NCI-H748 (cell line): ENCODE measurements around the gene MAT2A.
"Not testable (repeated sequence)": the region's sequence is repeated elsewhere in the genome, so short reads cannot be mapped to it uniquely, and the experiment has no call there.

ENCODE experiments used
- DNase-seq: peaks from one replicate; lab custom pipeline; 2025; ENCODE audit not compliant: unreplicated experiment; lab: John Stamatoyannopoulos, UW

The MAT2A gene

DNA sequence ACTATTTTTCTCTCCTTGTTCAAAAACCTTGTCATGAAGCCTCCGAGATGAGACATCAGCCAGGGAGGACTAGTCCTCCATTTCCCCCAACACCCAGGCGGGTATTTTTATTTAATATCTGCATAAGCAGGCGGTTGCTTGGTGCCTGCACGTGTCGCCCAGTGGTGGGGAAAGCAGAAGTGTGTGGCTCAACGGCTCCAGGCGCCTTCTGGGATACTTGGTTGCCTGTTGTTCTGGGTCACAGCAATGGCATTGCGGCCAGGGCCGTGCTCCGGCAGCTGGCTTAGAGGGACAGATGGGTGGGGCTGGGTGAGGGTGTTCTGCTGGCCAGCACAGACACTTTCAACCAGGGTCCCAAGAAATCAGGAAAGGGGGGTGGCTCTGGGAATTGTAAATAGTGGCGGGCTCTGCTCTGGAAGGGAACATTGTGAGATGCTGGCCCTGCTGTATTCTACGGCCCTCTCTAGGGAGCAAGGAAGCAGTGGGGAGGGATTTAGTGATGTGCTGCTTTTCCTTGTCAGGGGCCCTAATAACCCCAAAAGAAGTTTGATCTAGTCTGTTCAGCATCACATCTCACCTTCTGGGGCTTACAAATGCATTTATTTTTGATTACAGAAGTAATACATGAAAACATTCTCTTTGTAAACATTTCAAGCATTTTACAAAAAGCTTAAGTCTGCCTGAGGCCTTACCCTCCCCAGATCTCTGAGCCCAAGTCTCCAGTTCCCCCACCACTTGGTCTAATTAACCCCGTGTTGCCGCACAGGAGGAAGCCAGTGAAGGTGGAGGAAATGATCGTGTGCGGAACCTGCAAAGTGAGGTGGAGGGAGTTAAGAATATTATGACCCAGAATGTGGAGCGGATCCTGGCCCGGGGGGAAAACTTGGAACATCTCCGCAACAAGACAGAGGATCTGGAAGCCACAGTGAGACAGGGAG lies 39.5 kb downstream of the MAT2A start:
- DNase-seq, result no peak

DNA sequence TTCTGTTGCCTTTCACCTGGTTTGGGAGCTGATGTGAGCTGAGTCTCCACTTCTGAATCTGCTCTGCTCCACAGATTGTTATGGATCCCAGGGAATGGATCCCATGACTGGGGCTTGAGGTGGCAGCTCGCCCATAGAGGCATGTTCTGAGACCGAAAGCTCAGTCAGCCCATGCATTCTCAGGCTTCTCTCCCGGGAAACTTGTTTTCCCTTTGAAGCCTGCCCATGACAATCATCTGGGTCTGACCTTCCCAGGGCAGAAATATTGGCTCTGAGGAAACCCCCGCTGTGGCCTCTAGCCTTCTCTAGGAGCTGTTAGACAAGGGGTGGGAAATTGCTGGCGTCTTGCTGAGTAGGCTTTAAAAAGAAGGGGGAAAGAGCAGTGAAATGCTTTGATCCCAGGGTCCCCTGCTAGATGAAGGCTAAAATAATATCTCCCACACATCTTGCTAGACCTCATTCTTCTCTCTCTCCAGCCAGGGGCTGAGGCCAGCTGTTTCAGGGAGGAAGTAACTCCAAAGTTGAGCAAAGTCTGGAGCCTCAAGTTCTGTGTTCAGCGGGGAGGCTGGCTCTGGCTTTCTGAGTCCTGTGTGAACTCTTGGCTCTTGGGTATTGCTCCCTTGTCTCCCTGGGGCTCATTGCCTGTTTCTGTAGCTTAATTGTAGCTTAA lies 40.4 kb downstream of the MAT2A start:
- no peak for DNase-seq

DNA sequence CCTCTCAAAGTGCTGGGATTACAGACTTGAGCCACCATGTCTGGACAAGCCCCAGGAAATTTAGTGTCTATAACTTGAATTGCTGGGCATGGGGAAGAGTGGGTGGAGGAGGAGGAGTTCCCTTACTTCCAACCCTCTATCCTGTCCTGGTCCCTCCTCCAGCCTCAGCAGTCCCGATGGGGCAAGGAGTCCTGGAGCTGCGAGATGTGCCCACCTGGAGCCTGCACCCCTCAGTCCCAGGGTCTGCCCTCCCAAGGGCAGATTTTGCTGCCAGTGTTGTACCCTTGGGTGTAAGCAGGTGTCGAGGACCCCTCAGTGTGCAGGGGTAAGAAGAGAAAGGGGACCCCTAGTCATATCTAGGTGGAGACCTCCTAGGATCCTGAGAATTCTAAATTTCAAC lies 41.2 kb downstream of the MAT2A start:
- DNase-seq, result no peak

DNA sequence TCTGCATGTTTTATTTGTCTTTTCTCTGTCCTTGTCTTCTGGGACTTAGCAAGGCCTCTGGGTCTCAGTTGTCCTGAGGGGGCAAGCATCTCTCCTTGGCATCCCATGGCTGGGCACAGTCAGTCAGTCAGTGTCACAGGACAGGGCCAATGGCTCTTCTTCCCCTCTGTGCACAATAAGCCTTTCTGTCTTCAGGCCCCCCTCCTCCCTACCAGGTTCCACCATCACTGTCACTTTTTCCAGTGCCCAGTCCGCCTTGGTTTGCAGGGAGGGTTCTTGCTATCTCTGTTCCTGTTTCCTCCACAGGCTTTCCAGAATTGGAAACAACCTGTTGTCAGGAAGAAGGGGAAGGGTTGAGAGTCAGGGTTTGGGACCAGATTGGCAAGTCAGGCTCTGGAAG lies 43.5 kb downstream of the MAT2A start:
- no peak for DNase-seq

DNA sequence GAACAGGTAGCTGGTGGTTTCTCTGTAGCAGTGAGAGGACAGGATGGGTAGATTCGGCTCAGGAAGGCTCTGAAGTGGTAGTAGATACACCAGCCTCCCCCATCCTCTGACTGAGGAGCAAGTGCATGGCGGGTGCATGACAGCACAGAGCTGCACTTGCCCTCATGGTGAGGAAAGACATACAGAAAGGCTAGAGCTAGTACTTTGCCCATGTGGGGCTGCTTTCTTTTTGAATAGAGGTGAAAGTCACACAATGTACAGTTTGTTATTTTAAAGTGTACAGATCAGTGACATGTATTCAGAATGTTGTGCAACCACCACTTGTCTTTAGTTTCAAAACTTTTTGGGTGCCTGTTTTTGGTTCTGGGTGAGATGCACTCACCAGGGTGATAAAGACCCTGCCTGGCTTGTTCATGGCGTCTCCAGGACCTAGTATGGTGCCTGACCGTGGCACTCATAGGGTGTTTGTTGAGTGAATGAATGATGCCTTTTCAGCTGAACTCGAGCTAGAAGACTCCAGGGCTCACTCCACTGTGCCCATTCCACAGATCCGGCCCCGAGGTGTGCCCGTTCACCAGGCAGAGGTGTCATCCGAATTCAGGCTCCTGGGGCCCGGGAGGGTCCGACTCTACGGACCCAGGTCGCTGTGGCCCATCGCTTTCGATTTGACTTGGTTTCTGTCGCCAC lies 44.8 kb downstream of the MAT2A start:
- no peak for DNase-seq

DNA sequence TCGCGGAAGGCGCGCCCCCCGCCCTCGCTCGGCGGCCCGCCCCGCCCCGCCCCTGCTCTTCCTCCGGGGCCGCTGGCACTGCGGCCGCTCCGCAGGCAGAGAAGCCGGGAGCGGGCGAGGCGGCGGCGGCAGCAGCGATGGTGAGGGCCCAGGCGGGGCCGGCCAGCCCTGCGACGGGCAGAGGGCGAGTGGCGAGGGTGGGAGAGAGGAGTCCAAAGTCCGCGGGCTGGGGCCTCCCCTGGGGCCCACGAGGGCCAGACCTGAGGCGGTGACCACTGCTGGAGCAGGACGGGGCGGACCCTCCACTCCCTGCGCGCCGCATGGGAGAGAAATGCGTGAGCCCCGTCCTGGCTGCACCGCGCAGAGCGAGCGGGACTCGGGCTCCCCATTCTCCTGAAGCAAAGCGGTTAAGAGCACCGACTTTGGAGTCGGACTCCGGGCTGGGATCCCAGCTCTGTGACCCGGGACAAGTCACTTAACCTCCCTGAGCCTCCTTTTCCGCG lies 45.4 kb downstream of the MAT2A start, which contains the start of gene VAMP5:
Gene VAMP5, plus strand, starts transcription at position 78 of the 503 bp plus-strand sequence. Its CDS starts 60 bp downstream, at position 138.
- no peak for DNase-seq

DNA sequence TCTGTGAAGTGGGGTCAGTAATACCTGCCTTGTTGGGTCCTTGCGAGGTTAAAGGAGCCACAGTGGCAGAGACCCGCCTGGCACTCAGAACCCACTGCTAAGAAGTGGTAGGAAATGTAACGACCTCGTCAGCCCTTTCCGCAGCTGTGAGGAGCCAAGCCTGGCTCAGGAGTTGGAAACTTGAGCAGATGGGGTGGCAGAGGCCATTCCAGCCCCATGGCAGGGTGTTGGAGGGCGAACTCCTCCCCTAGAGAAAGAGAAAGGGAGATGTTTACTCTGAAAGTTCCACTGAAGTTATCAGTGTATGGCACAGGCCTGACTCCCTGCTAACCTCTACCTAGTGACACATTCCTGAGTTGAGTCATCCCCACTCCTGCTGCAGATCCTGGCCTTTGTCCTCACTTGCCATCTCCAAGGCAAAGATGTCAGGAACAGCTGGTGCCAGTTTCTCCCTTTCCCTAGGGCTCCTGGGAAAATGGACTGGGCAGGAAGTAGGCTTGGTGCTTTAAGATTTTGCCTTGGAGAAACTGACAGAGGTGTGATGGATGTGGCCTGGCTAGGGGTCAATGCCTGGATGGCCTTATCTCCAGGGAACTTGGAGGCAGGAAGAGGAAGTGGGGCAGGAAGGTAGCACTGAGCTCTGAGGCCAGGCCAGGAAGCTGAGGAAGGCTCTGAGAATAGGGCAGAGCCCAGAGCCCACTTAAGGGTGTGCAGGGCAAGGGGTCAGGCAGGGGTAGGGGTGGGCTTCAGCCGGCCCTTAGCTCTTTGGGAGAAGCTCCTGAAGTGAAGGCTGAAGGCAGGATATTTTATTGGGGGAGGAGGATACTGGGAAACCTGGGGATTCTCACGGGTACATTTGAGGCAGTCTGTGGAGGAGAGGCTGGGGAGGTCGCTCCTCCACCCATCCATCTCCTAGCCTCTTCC lies 46.2 kb downstream of the MAT2A start:
- DNase-seq, result no peak

DNA sequence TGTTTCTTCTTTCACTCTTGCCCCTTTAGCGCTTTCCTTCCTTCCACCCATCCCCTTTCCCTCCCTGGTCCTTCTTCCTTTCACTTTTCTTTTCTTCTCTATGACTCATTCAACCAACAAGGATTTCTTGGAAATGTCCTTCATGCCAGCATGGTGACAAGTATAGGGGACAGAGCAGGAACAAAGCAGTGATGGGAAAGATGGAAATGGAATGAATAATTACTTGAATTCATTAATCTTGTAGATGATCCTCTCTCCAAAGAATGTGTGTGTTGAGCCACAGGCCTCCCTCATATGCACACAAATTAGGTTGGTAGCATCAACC lies 46.8 kb downstream of the MAT2A start:
- no peak for DNase-seq

DNA sequence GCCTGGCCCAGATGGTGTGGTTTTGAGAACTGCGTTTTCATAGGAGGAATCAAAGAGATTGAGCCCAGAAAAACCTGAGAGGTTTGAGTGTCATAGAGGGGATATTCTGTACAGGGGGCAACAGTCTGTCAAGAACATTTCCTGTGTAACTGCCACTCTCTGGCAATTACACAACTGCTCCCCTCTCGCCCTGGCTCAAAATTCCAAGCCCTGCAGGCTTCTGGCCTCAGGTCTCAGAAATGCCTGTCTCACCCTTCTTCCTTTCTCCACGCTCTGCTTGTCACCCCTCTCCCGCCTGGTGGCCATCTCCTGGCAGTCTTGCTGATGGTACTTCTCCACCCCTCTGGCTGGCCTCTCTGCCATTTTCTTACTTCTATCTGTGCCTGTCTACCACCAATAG lies 49.3 kb downstream of the MAT2A start:
- no peak for DNase-seq

DNA sequence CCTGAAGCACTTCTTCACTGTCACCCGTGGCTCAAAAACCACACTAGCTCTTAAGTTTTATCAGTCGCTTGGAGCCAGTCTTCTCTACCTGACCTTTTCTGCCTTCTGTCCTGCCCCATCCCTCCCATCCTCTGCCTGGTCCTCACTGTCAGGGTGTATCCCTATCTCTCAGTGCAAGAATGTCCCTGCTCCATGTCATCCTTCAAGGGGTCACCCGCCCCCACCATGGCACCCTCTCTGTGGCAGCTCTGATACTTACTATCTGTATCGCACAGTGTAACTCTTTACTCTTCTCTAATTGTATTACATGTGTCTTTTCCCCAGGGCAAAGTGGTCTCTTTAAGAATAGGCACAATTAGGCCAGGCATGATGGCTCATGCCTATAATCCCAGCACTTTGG lies 49.7 kb downstream of the MAT2A start:
- DNase-seq, result no peak

DNA sequence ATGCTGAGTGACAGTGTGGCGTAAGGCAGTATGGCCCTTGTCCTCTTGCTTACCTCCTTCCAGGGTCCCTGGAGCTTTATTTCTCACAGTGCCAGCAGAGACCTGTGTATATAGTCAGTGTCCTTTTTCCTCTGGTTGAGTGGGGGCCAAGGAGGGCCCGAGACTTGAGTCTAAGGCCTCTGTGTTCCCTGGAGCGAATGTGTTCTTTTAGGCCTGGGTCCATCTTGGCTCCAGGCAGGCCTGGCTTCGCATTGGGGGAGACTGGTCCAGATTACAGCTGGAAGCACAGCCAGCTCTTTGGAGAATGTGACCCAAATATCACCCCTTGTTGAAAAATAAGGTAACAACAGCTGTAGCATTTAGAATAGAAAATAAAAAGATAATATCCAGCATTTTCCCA lies 50.2 kb downstream of the MAT2A start:
- DNase-seq, result no peak

DNA sequence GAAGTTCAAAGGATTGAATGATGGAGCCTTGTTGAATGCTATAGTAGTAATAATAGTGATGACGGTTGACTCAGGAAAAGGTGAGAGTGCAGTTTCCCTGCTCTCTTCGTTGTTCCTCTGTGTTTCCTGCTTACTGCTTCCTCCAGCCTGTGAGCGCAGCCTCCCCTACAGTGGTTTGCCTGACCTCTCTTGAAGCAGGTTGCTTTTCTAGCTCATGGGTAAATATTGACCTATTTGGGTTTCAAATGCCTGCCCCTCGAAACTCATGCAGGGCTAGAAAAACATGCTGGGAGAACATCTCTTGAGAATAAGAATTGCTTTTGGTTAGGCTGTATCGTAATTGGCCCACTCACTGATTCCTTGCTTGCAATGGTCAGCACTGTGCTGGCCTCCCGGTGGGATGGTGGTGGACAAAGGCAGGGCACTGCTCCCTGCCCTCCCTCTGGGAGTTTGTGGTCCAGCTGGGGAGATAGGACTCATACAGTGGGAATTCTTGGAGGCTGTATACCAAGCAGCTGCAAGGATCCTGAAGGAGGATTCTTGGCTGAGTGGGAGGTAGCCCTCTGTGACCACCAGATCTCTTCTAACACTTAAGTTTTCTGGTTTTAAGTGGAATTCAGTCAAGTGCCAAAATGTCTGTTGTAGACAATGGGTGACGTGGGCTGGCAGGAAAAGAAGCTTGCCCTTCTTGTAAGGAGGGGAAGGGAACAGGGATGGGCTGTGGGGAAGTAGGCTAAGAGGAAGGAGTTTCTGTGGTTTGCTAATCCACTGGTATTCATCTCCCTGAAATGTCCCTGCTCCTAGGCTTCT lies 51.2 kb downstream of the MAT2A start:
- DNase-seq, result peak; percentile 12

DNA sequence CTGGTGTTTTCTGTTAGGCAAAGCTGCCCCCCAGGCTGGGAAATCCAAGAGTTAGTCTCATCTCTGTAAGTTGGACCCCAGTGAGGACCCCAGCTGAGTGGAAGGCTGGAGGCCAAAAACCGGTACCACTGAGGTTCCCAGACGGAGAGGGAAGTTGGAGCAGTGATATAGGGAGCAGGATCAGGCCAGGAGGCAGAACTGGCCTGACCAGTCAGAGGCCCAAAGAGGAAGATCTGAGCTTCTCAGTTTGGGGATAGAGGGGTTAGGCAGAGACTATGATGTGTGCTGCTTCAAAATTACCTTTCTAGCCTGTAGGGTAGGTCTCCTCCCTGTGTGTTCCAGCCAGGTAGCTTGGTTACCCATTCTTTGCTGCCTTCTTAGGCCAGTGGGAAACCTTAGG lies 52.0 kb downstream of the MAT2A start:
- DNase-seq, result no peak

DNA sequence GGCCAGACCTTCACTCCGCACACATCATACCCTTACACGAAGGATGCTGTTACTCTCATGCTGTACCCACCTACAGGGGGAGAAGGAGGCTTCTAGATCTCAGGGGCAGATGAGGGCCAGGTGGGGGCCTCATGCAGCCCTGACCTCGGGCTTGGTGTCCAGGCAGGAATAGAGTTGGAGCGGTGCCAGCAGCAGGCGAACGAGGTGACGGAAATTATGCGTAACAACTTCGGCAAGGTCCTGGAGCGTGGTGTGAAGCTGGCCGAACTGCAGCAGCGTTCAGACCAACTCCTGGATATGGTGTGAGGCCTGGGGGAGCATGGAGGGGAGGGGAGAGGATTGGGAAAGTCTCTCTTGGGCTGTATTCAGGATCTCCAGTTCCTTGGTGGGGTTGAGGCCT lies 52.6 kb downstream of the MAT2A start:
- DNase-seq, result no peak

DNA sequence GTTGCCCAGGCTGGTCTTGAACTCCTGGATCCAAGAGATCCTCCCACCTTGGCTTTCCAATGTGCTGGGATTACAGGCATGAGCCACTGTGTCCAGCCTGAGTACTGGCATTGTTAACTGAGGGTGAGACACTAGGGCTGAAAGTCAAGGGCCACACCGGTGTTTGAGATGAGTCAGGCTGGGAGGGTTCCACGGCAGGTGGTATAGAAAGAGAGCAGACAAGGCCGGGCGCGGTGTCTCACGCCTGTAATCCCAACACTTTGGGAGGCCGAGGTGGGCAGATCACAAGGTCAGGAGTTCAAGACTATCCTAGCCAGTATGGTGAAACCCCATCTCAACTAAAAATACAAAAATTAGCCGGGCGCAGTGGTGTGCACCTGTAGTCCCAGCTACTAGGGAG lies 53.3 kb downstream of the MAT2A start:
- DNase-seq, result not testable (repeated sequence)

DNA sequence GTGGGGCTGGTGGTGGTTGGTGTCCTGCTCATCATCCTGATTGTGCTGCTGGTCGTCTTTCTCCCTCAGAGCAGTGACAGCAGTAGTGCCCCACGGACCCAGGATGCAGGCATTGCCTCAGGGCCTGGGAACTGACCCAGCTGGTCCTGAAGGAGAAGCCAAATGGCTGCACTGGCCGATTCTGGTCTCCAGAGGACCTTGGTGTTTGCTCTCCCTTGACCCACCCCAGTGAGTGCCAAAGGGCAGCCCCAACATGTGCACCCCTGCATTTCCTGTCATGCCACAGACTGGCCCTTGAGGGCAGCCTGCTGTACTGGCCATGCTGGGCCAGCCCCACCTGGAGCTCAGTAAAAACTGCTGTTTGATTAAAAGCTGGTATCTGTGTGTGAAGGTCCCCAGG lies 54.1 kb downstream of the MAT2A start:
- no peak for DNase-seq
